Astrocyte of the cerebellum (primary cell): ENCODE results near the gene LMTK2.

ENCODE experiments used
- DNase-seq: peaks from one replicate; pipeline ENCODE4 v3.0.0-alpha.2; 2011; ENCODE audit warnings: low read depth
- H3K4me3 ChIP-seq: 2 replicates; pipeline ENCODE4 v1.5.1; 2011; ENCODE audit warnings: mild to moderate bottlenecking, low read depth, low read length, moderate library complexity
- in situ Hi-C: cut with HindIII; loops from 2 replicates; pipeline ENCODE4 v1.10.0; 2017; ENCODE audit warnings: low sequenced_read_pairs
- TF ChIP-seq, protein P1 (sequence below): IDR thresholded peaks from 2 replicates; pipeline ENCODE4 v1.5.1; 2012; ENCODE audit warnings: low read length, low read depth, moderate library complexity, mild to moderate bottlenecking; ENCODE audit errors: missing control alignments

The LMTK2 gene

DNA sequence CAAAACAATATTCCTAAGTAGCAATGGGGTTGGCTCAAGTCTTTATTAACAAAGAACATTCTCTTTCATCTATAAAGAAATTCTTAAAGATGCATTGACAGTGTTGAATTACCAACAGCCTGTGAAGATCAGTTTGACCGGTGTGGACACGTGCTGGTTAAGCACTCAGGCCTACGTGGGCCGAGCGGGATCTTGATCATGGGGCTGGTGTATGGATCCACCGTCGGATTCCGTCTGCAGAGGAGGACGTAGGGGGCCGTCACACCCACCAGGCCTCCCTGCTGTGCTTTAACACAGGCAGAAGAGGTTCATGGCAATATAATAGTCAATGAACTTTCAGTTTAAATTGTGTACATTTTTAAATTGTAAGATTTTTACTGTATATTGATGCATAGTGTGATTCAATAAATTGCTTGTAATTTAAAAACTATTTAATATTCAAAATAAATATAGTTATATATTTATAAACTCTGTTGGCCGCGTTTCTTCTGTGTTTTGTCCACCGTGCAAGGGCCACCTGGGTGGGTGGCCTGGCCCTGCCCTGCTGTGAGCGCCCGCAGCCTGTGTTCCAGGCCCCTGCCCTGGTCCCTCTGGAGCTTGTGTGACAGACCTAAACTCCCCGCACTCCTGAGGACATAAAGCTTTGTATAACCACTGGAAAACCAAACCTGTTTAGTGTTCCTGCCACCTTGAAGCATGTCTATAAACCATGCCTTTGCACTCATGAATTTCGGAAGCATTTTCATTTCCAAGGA is 102.7 kb downstream of the LMTK2 start:
- H3K4me3 ChIP-seq = no peak overlapping the region
- TF ChIP-seq, protein P1, sequence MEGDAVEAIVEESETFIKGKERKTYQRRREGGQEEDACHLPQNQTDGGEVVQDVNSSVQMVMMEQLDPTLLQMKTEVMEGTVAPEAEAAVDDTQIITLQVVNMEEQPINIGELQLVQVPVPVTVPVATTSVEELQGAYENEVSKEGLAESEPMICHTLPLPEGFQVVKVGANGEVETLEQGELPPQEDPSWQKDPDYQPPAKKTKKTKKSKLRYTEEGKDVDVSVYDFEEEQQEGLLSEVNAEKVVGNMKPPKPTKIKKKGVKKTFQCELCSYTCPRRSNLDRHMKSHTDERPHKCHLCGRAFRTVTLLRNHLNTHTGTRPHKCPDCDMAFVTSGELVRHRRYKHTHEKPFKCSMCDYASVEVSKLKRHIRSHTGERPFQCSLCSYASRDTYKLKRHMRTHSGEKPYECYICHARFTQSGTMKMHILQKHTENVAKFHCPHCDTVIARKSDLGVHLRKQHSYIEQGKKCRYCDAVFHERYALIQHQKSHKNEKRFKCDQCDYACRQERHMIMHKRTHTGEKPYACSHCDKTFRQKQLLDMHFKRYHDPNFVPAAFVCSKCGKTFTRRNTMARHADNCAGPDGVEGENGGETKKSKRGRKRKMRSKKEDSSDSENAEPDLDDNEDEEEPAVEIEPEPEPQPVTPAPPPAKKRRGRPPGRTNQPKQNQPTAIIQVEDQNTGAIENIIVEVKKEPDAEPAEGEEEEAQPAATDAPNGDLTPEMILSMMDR = no peak
- in situ Hi-C loops = no loop called here
- DNase-seq = no peak

DNA sequence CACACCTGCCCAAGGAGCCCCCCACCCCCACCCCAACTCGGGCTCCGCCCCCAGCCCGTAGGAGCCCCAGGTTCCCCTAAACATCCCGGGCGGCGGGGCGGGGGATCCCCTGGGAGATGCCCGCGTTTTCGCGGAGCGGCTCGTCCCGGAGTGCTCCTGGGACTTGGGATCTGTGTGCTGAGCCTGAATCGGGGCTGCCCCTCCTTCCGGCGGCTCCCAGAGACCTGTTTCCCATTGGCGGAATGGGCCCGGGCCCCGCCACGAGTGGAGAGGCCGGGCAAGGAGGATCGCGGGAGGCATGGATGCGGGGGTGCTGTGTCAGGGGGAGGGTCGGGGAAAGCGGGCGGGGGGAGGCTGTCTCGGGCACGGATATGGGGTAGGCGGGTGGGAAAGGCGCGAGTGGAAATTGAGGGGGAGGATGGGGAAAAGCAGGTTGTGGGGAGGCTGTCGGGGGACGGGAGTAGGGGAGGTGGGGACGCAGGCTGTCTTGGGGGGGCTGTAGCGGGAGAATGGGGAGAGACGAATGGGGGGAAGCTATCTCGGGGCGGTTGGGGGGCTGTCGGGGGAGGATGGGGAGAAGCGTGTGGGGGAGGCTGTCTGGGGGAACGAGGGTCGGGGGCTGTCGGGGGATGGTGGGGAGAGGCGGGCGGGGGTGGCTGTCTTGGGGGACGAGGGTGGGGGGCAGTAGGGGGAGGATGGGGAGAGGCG is 104.0 kb downstream of the LMTK2 start:
- in situ Hi-C loops = no loop called here
- TF ChIP-seq, protein P1 = no peak
- peak overlapping the region; percentile 34 for H3K4me3 ChIP-seq
- no peak for DNase-seq

DNA sequence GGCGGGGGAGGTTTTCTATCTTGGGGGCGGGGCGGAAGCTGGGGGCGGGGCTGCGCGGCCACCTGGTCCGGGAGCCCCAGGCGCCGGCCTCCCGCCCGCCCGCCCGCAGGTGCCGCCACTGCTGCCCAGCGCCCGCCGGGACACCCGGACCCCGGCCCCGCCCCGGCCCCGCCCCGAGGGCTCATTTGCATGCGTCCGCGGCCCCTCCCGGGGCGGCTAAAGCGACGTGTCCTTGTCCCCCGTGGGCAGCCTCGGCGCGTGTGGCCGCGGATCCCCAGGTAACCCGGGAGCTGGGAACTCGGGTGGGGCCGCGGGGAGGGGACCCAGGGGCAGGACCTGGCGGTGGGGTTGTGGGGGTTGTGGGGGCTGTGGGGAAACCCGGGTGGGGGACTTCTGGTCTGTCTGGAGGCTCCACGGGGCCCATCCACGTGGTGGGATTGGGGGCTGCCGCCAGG is 104.6 kb downstream of the LMTK2 start, which contains the start of gene BHLHA15:
Gene BHLHA15 (plus strand): TSS at position 219 of the 455 bp plus-strand sequence. CDS start 871 bp downstream, outside the sequence.
- peak within 1 kb of the TSS; percentile 34 for H3K4me3 ChIP-seq
- in situ Hi-C loops = no loop called here
- DNase-seq = no peak
- TF ChIP-seq, protein P1 = no peak

- no peak for DNase-seq
- TF ChIP-seq, protein P1 = no peak
- H3K4me3 ChIP-seq = peak overlapping the region; percentile 30
- in situ Hi-C loops = no loop called here
Measured at GRCh38 chr7:98211676-98212531, 105.2 kb downstream of the LMTK2 start.

- DNase-seq = no peak
- H3K4me3 ChIP-seq = no peak overlapping the region
- in situ Hi-C loops = no loop called here
- TF ChIP-seq, protein P1 = no peak
Measured at GRCh38 chr7:98212532-98213041, 105.9 kb downstream of the LMTK2 start.
